Umbilical cord (tissue), 1 donor: Measurements from ENCODE around the gene TOR1A. TPM values are rescaled to one million over a fixed set of nuclear protein-coding genes. Genes with fewer than 3 reads are reported as not detected.

Source experiments
- total RNA-seq: library from RNA; depleted of rRNA; stranded (reverse); fragments of >200 nt; gene quantifications from one replicate; pipeline ENCODE4 v1.2.3, GENCODE V29; 2014; ENCODE audit warnings: low replicate concordance; ENCODE audit not compliant: insufficient read depth

Gene TOR1A
- total RNA-seq, 1 donor from 2014 or later: 13.0 TPM

Other genes starting within 250 kb of the TOR1A start
- 1.2 TPM for gene C9orf50, start 203.0 kb downstream of the TOR1A start, total RNA-seq
- gene NTMT1, start 198.0 kb downstream of the TOR1A start, total RNA-seq: 13.5 TPM
- gene ASB6, start 182.0 kb downstream of the TOR1A start, total RNA-seq: 1.7 TPM
- 10.4 TPM for gene PRRX2, start 158.5 kb downstream of the TOR1A start, total RNA-seq
- gene PTGES, start 71.1 kb downstream of the TOR1A start, total RNA-seq: 50.8 TPM
- gene TOR1B, start 21.0 kb downstream of the TOR1A start, total RNA-seq: 29.4 TPM
- 49.1 TPM for gene C9orf78, start 11.1 kb upstream of the TOR1A start, total RNA-seq
- 27.2 TPM for gene USP20, start 11.3 kb upstream of the TOR1A start, total RNA-seq
- gene FNBP1, start 219.1 kb upstream of the TOR1A start, total RNA-seq: 88.1 TPM
- gene GPR107, start 229.8 kb upstream of the TOR1A start, total RNA-seq: 53.7 TPM